CD4-positive, alpha-beta T cell (primary cell): ENCODE measurements around the gene DNER. TPM values are rescaled to one million over a fixed set of nuclear protein-coding genes. Genes with fewer than 3 reads are reported as not detected.

Source experiments
- ATAC-seq: fragments of 200-7000 bp; cut with Tn5 transposase; one replicate; pipeline ENCODE4 v1.10.0; 2022; ENCODE audit warnings: mild to moderate bottlenecking; ENCODE audit not compliant: poor library complexity
- CTCF ChIA-PET: fragments of 350-600 bp; sonication (Branson Sonifier 250); formaldehyde crosslinking; loops from one replicate; lab custom pipeline; 2021; ENCODE audit warnings: antibody characterized with exemption, inconsistent platforms; lab: Charles Lee
- POLR2A ChIA-PET: fragments of 350-600 bp; sonication (Branson Sonifier 250); formaldehyde crosslinking; loops from one replicate; lab custom pipeline; 2021; ENCODE audit warnings: antibody characterized with exemption, inconsistent platforms; lab: Charles Lee
- DNase-seq, 14 experiments: peaks; one replicate each; pipeline ENCODE4 v3.0.0-alpha.2; 2013 to 2020; ENCODE audit warnings: mixed read lengths in 2 of 14
- H3K27ac ChIP-seq, 2 donors: one replicate each; pipeline versions ENCODE4 v1.5.1 to v1.7.0; 2013; ENCODE audit warnings: low read length in 2 of 2, low read depth in 1 of 2, mild to moderate bottlenecking in 1 of 2
- H3K27me3 ChIP-seq, 2 experiments: 1 replicate in 1 of 2; 2 replicates in 1 of 2; pipeline versions ENCODE4 v1.6.1 to v1.7.0; 2013; ENCODE audit warnings: low read length in 2 of 2, control low read depth in 1 of 2, mild to moderate bottlenecking in 1 of 2, moderate library complexity in 1 of 2; ENCODE audit not compliant: insufficient read depth in 2 of 2, control insufficient read depth in 1 of 2
- H3K36me3 ChIP-seq: one replicate; pipeline ENCODE4 v1.6.1; 2013; ENCODE audit warnings: low read length, control low read depth; ENCODE audit not compliant: insufficient read depth
- H3K4me1 ChIP-seq: one replicate; pipeline ENCODE4 v1.6.1; 2013; ENCODE audit warnings: low read length, control low read depth; ENCODE audit not compliant: insufficient read depth
- H3K4me3 ChIP-seq: one replicate; pipeline ENCODE4 v1.5.1; 2013; ENCODE audit warnings: mild to moderate bottlenecking, low read length, moderate library complexity
- H3K9me3 ChIP-seq, 2 experiments: 1 replicate in 1 of 2; 2 replicates in 1 of 2; pipeline versions ENCODE4 v1.6.1 to v1.7.0; 2013; ENCODE audit warnings: low read length in 2 of 2, mild to moderate bottlenecking in 2 of 2, control low read depth in 1 of 2, moderate library complexity in 1 of 2; ENCODE audit not compliant: control insufficient read depth in 1 of 2, insufficient read depth in 1 of 2
- H3K27ac Mint-ChIP-seq: one replicate; pipeline ENCODE4 v1.8.0; 2020; ENCODE audit warnings: mixed read lengths
- H3K27me3 Mint-ChIP-seq: one replicate; pipeline ENCODE4 v1.8.0; 2021; ENCODE audit warnings: mixed read lengths
- H3K36me3 Mint-ChIP-seq: one replicate; pipeline ENCODE4 v1.8.0; 2021; ENCODE audit warnings: low read depth, mixed read lengths
- H3K4me1 Mint-ChIP-seq: one replicate; pipeline ENCODE4 v1.8.0; 2021; ENCODE audit warnings: low read depth, mixed read lengths
- H3K4me3 Mint-ChIP-seq: one replicate; pipeline ENCODE4 v1.8.0; 2020; ENCODE audit warnings: mild to moderate bottlenecking, mixed read lengths
- H3K9me3 Mint-ChIP-seq: one replicate; pipeline ENCODE4 v1.8.0; 2020; ENCODE audit warnings: mixed read lengths
- intact Hi-C, 2 experiments: fragments of 100-400 bp; cut with DNase I in 1 of 2; cut with micrococcal nuclease in 1 of 2; formaldehyde crosslinking; loops; one replicate each; pipeline versions ENCODE4 v1.15.1 to v1.9.0; 2023 to 2025; cut with DNase I, micrococcal nuclease
- total RNA-seq, 174 experiments: library from RNA in 2 of 174; stranded (reverse) in 2 of 174; gene quantifications; one replicate each; pipeline ENCODE4 v1.2.3 and lab custom pipeline; 2021 to 2026
- TF ChIP-seq, protein P1 (sequence below): fragments of 200-600 bp; IDR thresholded peaks from one replicate; pipeline ENCODE4 v1.8.0; 2022; ENCODE audit warnings: antibody characterized with exemption, mild to moderate bottlenecking

DNER gene
- total RNA-seq, 2 experiments from 2014 or later, result not detected

DNA sequence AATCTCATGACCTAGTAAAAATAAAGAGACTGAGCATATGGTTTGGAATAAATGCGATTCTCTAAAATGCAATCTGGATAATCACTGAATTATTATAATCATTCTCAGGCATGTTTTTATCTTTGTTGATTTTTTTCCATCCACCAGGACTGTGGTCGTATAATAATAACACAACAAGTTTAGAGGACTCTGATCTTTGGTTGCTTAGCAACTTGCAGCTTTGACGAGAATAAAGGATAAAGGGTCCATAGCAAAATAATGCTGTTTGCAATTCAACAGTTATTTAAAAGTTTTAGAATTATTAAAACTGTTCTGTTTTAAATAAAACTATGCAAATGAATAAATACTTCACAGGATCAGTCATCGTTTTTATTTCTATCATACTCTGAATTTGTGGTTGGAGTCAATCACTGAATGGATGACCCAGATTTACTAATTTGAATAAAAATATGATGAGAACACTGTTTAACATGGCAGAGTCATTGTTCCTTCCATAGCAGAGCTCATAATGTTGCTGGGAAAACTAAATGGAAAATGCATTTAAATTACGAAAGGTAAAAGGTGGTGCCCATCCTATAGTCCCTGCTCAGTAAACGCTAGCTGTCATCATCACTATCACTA is 29.3 kb downstream of the DNER start:
- Histone ChIP-seq H3K36me3 (no peaks in the 10 kb centered on the region), H3K4me3 (no peak overlapping the region), H3K27ac (no peak overlapping the region), H3K9me3 (peaks cover 0 to 3% of the 10 kb centered on the region in 2 experiments), H3K27me3 (peaks cover 14 to 16% of the 10 kb centered on the region in 2 experiments), H3K4me1 (no peaks in the 10 kb centered on the region)
- TF ChIP-seq, protein P1, sequence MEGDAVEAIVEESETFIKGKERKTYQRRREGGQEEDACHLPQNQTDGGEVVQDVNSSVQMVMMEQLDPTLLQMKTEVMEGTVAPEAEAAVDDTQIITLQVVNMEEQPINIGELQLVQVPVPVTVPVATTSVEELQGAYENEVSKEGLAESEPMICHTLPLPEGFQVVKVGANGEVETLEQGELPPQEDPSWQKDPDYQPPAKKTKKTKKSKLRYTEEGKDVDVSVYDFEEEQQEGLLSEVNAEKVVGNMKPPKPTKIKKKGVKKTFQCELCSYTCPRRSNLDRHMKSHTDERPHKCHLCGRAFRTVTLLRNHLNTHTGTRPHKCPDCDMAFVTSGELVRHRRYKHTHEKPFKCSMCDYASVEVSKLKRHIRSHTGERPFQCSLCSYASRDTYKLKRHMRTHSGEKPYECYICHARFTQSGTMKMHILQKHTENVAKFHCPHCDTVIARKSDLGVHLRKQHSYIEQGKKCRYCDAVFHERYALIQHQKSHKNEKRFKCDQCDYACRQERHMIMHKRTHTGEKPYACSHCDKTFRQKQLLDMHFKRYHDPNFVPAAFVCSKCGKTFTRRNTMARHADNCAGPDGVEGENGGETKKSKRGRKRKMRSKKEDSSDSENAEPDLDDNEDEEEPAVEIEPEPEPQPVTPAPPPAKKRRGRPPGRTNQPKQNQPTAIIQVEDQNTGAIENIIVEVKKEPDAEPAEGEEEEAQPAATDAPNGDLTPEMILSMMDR, result no peak
- Mint-ChIP-seq H3K4me1 (no peaks in the 10 kb centered on the region), H3K27ac (no peak overlapping the region), H3K27me3 (peaks cover 57% of the 10 kb centered on the region), H3K9me3 (no peaks in the 10 kb centered on the region), H3K4me3 (no peak overlapping the region), H3K36me3 (no peaks in the 10 kb centered on the region)
- intact Hi-C loops, result no loop called here
- ATAC-seq (no peak), DNase-seq (no peak)
- CTCF ChIA-PET, result no interaction called here
- POLR2A ChIA-PET, result no interaction called here

- POLR2A ChIA-PET, result no interaction called here
Observed at GRCh38 chr2:229679393-229680125, 34.8 kb downstream of the DNER start.

GRCh38 chr2:229675569-229675968 is 38.8 kb downstream of the DNER start:
- ChIA-PET POLR2A (no interaction called here), CTCF (no interaction called here)
- ATAC-seq (no peak), DNase-seq (no peak)
- H3K27me3 Mint-ChIP-seq, result peaks cover 85% of the 10 kb centered on the region
- Histone ChIP-seq H3K9me3 (no peaks in the 10 kb centered on the region), H3K4me3 (no peak overlapping the region), H3K4me1 (no peaks in the 10 kb centered on the region), H3K27me3 (peaks cover 22 to 55% of the 10 kb centered on the region in 2 experiments), H3K27ac (no peak overlapping the region), H3K36me3 (no peaks in the 10 kb centered on the region)
- H3K36me3 Mint-ChIP-seq, result no peaks in the 10 kb centered on the region
- TF ChIP-seq, protein P1, result no peak
- H3K4me3 Mint-ChIP-seq, result no peak overlapping the region
- intact Hi-C loops, result no loop called here
- no peaks in the 10 kb centered on the region for H3K9me3 Mint-ChIP-seq
- H3K27ac Mint-ChIP-seq, result no peak overlapping the region
- H3K4me1 Mint-ChIP-seq, result no peaks in the 10 kb centered on the region

More at GRCh38 chr2:229679393-229680125, 34.8 kb downstream of the DNER start:
- no peak overlapping the region for H3K27ac Mint-ChIP-seq
- TF ChIP-seq, protein P1, result no peak
- H3K36me3 ChIP-seq, result no peaks in the 10 kb centered on the region
- H3K4me1 ChIP-seq, result no peaks in the 10 kb centered on the region
- peaks cover 84% of the 10 kb centered on the region for H3K27me3 Mint-ChIP-seq
- no peaks in the 10 kb centered on the region for H3K9me3 Mint-ChIP-seq
- H3K36me3 Mint-ChIP-seq, result no peaks in the 10 kb centered on the region
- intact Hi-C loops, result no loop called here
- no peaks in the 10 kb centered on the region for H3K9me3 ChIP-seq
- no peaks in the 10 kb centered on the region for H3K4me1 Mint-ChIP-seq
- CTCF ChIA-PET, result no interaction called here
- peaks cover 20 to 49% of the 10 kb centered on the region in 2 experiments for H3K27me3 ChIP-seq
- H3K27ac ChIP-seq, result no peak overlapping the region
- no peak overlapping the region for H3K4me3 Mint-ChIP-seq
- DNase-seq, result no peak
- ATAC-seq, result no peak
- H3K4me3 ChIP-seq, result no peak overlapping the region
